GM18508 (cell line): ENCODE data around the gene NEK6.

ENCODE experiments used
- ATAC-seq: cut with Tn5 transposase; IDR thresholded peaks from one replicate; pipeline ENCODE4 v1.9.1; 2021; ENCODE audit warnings: moderate number of reproducible peaks; ENCODE audit not compliant: insufficient read depth, unreplicated experiment

NEK6 gene

GRCh38 chr9:124293718-124294506 is 36.2 kb downstream of the NEK6 start:
- no peak for ATAC-seq

GRCh38 chr9:124295159-124295794 is 37.5 kb downstream of the NEK6 start:
- no peak for ATAC-seq

DNA sequence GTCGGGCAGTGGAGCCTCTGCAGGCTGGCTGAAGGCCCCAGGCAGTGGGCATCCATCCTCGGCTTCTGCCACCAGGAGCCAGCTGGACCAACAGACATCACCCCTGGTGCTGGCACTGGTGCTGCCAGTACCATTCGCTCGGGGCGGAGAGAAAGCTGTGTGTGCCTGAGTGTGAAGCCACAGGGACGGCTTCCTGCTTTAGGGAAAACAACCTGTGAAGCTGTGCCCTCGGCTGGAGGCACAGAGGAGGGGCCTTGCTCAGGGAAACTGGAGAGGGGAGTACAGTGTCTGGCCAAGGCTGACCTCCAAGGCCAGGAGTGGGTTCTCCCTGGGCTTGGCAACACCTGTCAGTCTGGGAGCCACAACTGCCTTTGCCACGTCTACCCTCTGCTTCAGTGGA is 38.3 kb downstream of the NEK6 start:
- no peak for ATAC-seq

- no peak for ATAC-seq
Observed at GRCh38 chr9:124296796-124297550, 39.2 kb downstream of the NEK6 start.

DNA sequence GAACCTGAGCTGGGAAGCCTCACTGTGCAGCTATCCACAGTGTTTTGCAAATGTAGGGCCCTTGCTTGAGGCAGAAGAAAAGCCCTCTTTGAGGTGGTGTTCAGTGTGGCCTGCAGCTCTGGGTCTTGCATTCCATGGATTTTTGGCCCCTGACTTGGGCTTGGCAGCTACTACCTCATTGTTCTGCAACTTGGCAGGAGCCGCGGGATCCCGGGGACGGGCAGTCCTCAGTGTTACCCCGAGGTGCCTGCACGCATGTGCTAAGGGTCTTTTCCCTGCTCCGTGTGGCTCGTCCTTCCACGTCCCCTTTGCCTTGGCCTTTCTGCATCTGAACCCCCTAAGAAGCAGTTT is 39.8 kb downstream of the NEK6 start:
- no peak for ATAC-seq

DNA sequence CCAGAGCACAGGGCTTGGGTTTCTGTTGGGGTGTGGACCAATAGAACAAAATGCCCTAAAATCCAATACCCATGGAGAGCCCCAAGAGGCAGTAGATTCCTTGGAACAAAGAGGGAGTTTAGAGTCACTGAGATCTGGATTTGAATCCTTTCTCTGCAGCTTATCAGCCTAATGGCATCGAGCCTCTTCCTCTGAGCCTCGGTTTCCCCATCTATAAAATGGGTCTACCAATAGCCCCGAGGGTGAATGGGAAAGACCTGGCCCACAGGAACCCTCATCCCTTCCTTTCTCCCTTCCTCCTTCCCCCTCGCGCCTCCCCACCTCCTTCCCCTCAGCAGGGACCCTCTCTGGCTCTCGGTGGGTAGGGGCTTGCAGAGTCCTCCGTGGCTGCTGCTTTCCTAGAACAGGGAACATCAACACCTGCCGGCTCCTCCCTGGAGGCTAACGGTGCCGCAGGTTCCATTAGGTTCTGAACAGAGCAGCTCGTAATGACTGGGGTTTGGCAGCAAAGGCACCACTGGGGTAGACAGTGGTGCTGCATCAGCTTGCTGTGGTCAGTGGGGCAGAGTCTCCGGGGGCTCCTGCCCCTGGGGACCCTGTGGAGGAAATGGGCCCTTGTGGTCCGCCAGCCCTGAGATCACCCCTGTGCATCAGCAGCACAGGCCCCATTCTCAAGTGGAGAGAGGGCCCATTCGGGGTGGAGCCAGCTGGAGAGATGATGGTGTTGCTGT is 40.3 kb downstream of the NEK6 start:
- ATAC-seq: no peak

- ATAC-seq: no peak
Observed at GRCh38 chr9:124298646-124299235, 41.0 kb downstream of the NEK6 start.

GRCh38 chr9:124299515-124300090 is 41.9 kb downstream of the NEK6 start:
- ATAC-seq: no peak

DNA sequence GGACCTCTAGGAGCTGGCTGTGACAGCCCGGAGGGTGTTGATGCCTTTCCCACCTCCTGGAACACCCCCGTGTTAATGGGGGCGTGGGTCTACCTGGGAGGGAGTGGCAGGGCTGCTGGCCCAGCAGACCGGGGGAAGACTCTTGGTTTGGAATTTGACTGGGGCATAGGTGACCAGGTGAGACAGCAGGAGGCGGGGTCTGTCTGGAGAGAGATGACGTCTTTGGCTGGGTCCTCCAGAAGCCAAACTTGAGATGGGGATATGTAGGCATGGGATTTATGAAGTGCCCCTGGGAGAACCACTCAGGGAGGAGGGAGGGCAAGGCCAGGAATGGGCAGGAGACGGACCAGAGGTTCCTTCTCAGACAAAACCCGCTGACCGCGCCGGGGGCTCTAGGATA is 42.6 kb downstream of the NEK6 start:
- ATAC-seq: no peak

- ATAC-seq: no peak
Observed at GRCh38 chr9:124302921-124303320, 45.2 kb downstream of the NEK6 start.

GRCh38 chr9:124303762-124304161 is 46.0 kb downstream of the NEK6 start:
- no peak for ATAC-seq

- no peak for ATAC-seq
Observed at GRCh38 chr9:124304285-124304684, 46.5 kb downstream of the NEK6 start.

DNA sequence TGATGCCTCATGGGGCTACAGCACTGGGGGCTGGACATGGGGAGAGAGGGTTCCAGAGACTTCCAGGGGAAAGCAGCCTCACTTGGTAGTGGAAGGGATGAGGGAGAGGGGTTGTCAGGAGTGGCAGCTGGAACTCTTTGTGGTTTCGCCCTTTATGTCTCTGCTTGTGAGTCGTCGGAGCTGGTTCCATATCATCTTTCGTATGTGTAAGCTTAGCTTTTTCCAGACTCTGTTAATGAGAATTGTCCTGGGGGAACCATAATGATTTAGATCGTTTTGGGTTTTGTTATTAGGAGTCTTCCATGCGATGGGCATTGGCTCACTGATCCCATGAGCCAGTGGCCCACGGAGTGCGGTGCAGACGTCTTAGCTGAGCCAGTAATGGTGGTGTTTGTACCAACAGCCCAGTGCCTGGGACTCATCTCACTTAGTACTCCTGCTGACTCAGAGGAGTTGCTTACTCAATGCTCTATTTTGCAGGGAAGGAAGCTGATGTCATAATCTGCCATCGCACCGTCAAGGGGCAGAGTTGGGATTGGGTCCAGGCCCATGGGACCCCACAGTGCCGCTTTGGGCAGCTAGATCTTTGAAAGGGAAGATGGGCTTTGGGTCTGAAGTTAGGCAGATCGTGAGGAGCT is 48.5 kb downstream of the NEK6 start:
- no peak for ATAC-seq

GRCh38 chr9:124307379-124308030 is 49.8 kb downstream of the NEK6 start:
- no peak for ATAC-seq

GRCh38 chr9:124308606-124309491 is 51.1 kb downstream of the NEK6 start:
- no peak for ATAC-seq

- no peak for ATAC-seq
Observed at GRCh38 chr9:124309667-124310084, 51.9 kb downstream of the NEK6 start.

DNA sequence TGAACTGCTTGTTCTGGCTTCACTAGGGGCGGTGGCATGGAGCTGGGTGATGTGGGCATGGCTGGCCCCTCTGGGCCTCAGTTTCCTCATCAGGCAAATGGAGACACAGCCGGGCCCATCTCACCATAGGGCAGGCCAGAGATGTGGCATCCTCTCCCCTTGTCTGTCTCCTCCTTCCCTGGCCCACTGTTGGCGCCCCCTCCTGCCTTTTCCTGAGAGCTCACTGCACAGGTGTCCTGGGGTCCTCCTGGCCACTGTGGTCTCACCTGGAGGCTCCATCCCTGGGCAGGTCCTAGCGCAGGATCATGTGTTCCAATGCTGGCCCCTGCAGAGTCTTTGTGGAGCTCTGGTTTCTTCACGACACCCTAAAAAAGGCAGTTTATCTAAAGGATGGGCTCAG is 53.5 kb downstream of the NEK6 start:
- no peak for ATAC-seq
